ENCODE data around the gene SIRT4.

The SIRT4 gene

GRCh38 chr12:120278137-120279069, 23.7 kb upstream of the SIRT4 start:
- DNase-seq (ENCODE audit: low read depth in 2 of 2) = no peak

GRCh38 chr12:120283318-120283717, 18.8 kb upstream of the SIRT4 start:
- no peak for DNase-seq (ENCODE audit: low read depth in 2 of 2)

- DNase-seq (ENCODE audit: low read depth in 2 of 2) = no peak
Measured at GRCh38 chr12:120284381-120284780, 17.7 kb upstream of the SIRT4 start.

- no peak for DNase-seq (ENCODE audit: low read depth in 2 of 2)
Measured at GRCh38 chr12:120286768-120287490, 15.2 kb upstream of the SIRT4 start.

- DNase-seq (ENCODE audit: low read depth in 2 of 2) = no peak
Measured at GRCh38 chr12:120287491-120287890, 14.6 kb upstream of the SIRT4 start.

GRCh38 chr12:120290609-120291305, 11.4 kb upstream of the SIRT4 start:
- DNase-seq (ENCODE audit: low read depth in 2 of 2) = no peak

- no peak for DNase-seq (ENCODE audit: low read depth in 2 of 2)
Measured at GRCh38 chr12:120292411-120292660, 9.8 kb upstream of the SIRT4 start.

- DNase-seq (ENCODE audit: low read depth in 2 of 2) = peak; percentile 95 to 96
Measured at GRCh38 chr12:120292661-120293531, 9.2 kb upstream of the SIRT4 start, which contains the start of gene RNU4-1. Gene RNU4-1, minus strand, starts transcription at chr12:120293237.

GRCh38 chr12:120314220-120314619, 12.1 kb downstream of the SIRT4 start:
- DNase-seq (ENCODE audit: low read depth in 2 of 2) = no peak

GRCh38 chr12:120316798-120317223, 14.7 kb downstream of the SIRT4 start:
- no peak for DNase-seq (ENCODE audit: low read depth in 2 of 2)

GRCh38 chr12:120317224-120318105, 15.3 kb downstream of the SIRT4 start:
- peak; percentile 98 for DNase-seq (ENCODE audit: low read depth in 2 of 2)

GRCh38 chr12:120321382-120322202, 19.5 kb downstream of the SIRT4 start:
- DNase-seq (ENCODE audit: low read depth in 2 of 2) = no peak

GRCh38 chr12:120323772-120324171, 21.7 kb downstream of the SIRT4 start:
- DNase-seq (ENCODE audit: low read depth in 2 of 2) = no peak

- DNase-seq (ENCODE audit: low read depth in 2 of 2) = no peak
Measured at GRCh38 chr12:120324841-120325417, 22.8 kb downstream of the SIRT4 start.

- DNase-seq (ENCODE audit: low read depth in 2 of 2) = no peak
Measured at GRCh38 chr12:120327593-120327992, 25.5 kb downstream of the SIRT4 start, which contains the start of gene PLA2G1B. Gene PLA2G1B, minus strand, starts transcription at chr12:120327779. Its CDS starts 26 bp downstream, at chr12:120327753.

- DNase-seq (ENCODE audit: low read depth in 2 of 2) = no peak
Measured at GRCh38 chr12:120328228-120328627, 26.1 kb downstream of the SIRT4 start.

GRCh38 chr12:120331390-120331789, 29.3 kb downstream of the SIRT4 start:
- no peak for DNase-seq (ENCODE audit: low read depth in 2 of 2)

GRCh38 chr12:120332041-120332440, 29.9 kb downstream of the SIRT4 start:
- no peak for DNase-seq (ENCODE audit: low read depth in 2 of 2)

GRCh38 chr12:120332523-120332922, 30.4 kb downstream of the SIRT4 start:
- DNase-seq (ENCODE audit: low read depth in 2 of 2) = no peak

All from fibroblast of skin of left biceps (primary cell).